Measurements from ENCODE around the gene CABLES1. TPM values are rescaled to one million over a fixed set of nuclear protein-coding genes. Genes with fewer than 3 reads are reported as not detected.

CABLES1 gene
- total and polyA plus RNA-seq, 2 of the 8 experiments (the other 6 are each of a cell fraction or from before 2014, with no cell fraction given): 9.2 to 26.4 TPM

GRCh38 chr18:23169673-23170044, 34.4 kb downstream of the CABLES1 start (continued):
- TF ChIP-seq BACH1 (IDR thresholded peaks at IDR 0.05; ENCODE audit: low read length) (0 out of 2 replicates have a peak, but pooled peaks have one; percentile 40), POLR2A (IDR thresholded peaks at IDR 0.05; ENCODE audit: control extremely low read depth in 1 of 2, low read depth in 2 of 2, low read length in 2 of 2) (no peak; a peak in 1 of 3 replicates), TCF12 (IDR thresholded peaks at IDR 0.05; ENCODE audit: low read depth, low read length) (no peak), JUND (IDR thresholded peaks at IDR 0.05; ENCODE audit: low read length) (no peak), TAF1 (IDR thresholded peaks at IDR 0.05; ENCODE audit: low read depth, low read length) (0 out of 2 replicates have a peak, but pooled peaks have one; percentile 38), RFX5 (IDR thresholded peaks at IDR 0.05; ENCODE audit: borderline replicate concordance, low read depth, low read length) (no peak), RAD21 (IDR thresholded peaks at IDR 0.05 in 1 of 2, conservative IDR thresholded peaks at IDR 0.05 in 1 of 2; ENCODE audit: low read depth in 2 of 2, low read length in 2 of 2) (0 out of 4 replicates have a peak, but pooled peaks of 1 of the 2 experiments have one; percentile 2), CTCF (IDR thresholded peaks at IDR 0.05; ENCODE audit: control extremely low read depth in 1 of 3, insufficient read depth in 1 of 3, low read depth in 1 of 3, low read length in 3 of 3) (no peak), CHD1 (IDR thresholded peaks at IDR 0.05; ENCODE audit: low read depth, low read length) (no peak), FOSL1 (IDR thresholded peaks at IDR 0.05; ENCODE audit: insufficient read depth, low read depth, low read length) (no peak), SIX5 (IDR thresholded peaks at IDR 0.05; ENCODE audit: low read depth, low read length) (no peak), KDM1A (IDR thresholded peaks at IDR 0.05; ENCODE audit: borderline replicate concordance, low read length) (no peak), CEBPB (IDR thresholded peaks at IDR 0.05; ENCODE audit: low read depth, low read length) (no peak)
